Small intestine (tissue), 7 donors: ENCODE measurements around the gene TMEM108. TPM values are rescaled to one million over a fixed set of nuclear protein-coding genes. Genes with fewer than 3 reads are reported as not detected.

Experiments used
- DNase-seq, 2 donors: peaks; one replicate each; pipeline versions ENCODE4 v3.0.0 to v3.0.0-alpha.2; 2013
- FAIRE-seq: peaks from 2 replicates; lab custom pipeline; 2012; peaks lifted over from hg19 to GRCh38; lab: Jason Lieb, UNC
- H3K27ac ChIP-seq, 3 donors: one replicate each; pipeline ENCODE4 v1.5.1; 2013; ENCODE audit warnings: low read length in 2 of 3, mild to moderate bottlenecking in 2 of 3, control low read depth in 1 of 3, inconsistent platforms in 1 of 3, low read depth in 1 of 3, moderate library complexity in 1 of 3
- H3K27me3 ChIP-seq, 3 donors: one replicate each; pipeline ENCODE4 v1.6.1; 2013; ENCODE audit warnings: low read length in 3 of 3, inconsistent platforms in 1 of 3; ENCODE audit not compliant: control insufficient read depth in 3 of 3, insufficient read depth in 3 of 3
- H3K36me3 ChIP-seq, 3 donors: one replicate each; pipeline ENCODE4 v1.6.1; 2013; ENCODE audit warnings: low read length in 3 of 3, inconsistent platforms in 1 of 3, low read depth in 1 of 3, mild to moderate bottlenecking in 1 of 3, moderate library complexity in 1 of 3; ENCODE audit not compliant: control insufficient read depth in 3 of 3, insufficient read depth in 2 of 3
- H3K4me1 ChIP-seq, 3 donors: one replicate each; pipeline ENCODE4 v1.6.1; 2013; ENCODE audit warnings: low read length in 2 of 3, inconsistent platforms in 1 of 3, low read depth in 1 of 3, mild to moderate bottlenecking in 1 of 3, moderate library complexity in 1 of 3; ENCODE audit not compliant: control insufficient read depth in 3 of 3, insufficient read depth in 2 of 3
- H3K4me3 ChIP-seq, 3 donors: one replicate each; pipeline ENCODE4 v1.5.1; 2013; ENCODE audit warnings: low read length in 3 of 3, control low read depth in 1 of 3, inconsistent platforms in 1 of 3, low read depth in 1 of 3, mild to moderate bottlenecking in 1 of 3, moderate library complexity in 1 of 3
- H3K9me3 ChIP-seq, 2 donors: one replicate each; pipeline ENCODE4 v1.6.1; 2013; ENCODE audit warnings: low read depth in 1 of 2, low read length in 1 of 2; ENCODE audit not compliant: control insufficient read depth in 2 of 2, insufficient read depth in 1 of 2
- WGBS, 3 donors: extraction: QIAGEN DNeasy Blood & Tissue Kit; methylation state at CpG; one replicate each; pipeline ENCODE4 v1.1.7; 2013; 5-methylcytosine and 5-hydroxymethylcytosine counted together
- polyA plus RNA-seq, 4 donors: library from polyadenylated mRNA; stranded (reverse) in 3 of 4; unstranded in 1 of 4; fragments of 200-250 nt in 3 of 4; fragments of 120-200 nt in 1 of 4; gene quantifications; one replicate each; pipeline versions ENCODE4 v1.2.1 to v1.2.3, GENCODE V29; 2013
- donor health status: healthy with polysubstance abuse.
- donor health status: control.
- donor health status: control.
- donor health status: Bipolar disorder and iron deficiency.
- donor health status: healthy.

The TMEM108 gene
- polyA plus RNA-seq, 4 donors: 0.41 to 0.94 TPM; not detected in 2

GRCh38 chr3:133426721-133427120 lies 388.5 kb downstream of the TMEM108 start:
- DNase-seq (no peak), FAIRE-seq (no peak)
- WGBS, 3 donors: 78 to 87% (median 82%) methylated on average over 2 of the region's 2 CpGs
- Histone ChIP-seq H3K27ac (no peak overlapping the region), H3K27me3 (peaks cover 0 to 11% (median 0%) of the 10 kb centered on the region in 3 donors), H3K4me3 (no peak overlapping the region), H3K9me3 (no peaks in the 10 kb centered on the region), H3K36me3 (no peaks in the 10 kb centered on the region), H3K4me1 (no peaks in the 10 kb centered on the region)

- no peak overlapping the region for H3K4me3 ChIP-seq
- WGBS, 3 donors: 50 to 68% (median 60%) methylated on average over 12 of the region's 12 CpGs
- no peaks in the 10 kb centered on the region for H3K9me3 ChIP-seq
- H3K27ac ChIP-seq: no peak overlapping the region
- no peak for FAIRE-seq
- peaks cover 0 to 11% (median 0%) of the 10 kb centered on the region in 3 donors for H3K27me3 ChIP-seq
- no peak for DNase-seq
- H3K4me1 ChIP-seq: no peaks in the 10 kb centered on the region
- no peaks in the 10 kb centered on the region for H3K36me3 ChIP-seq
These were observed 390.4 kb downstream of the TMEM108 start for GRCh38 chr3:133428552-133428951.

GRCh38 chr3:133429063-133429462 lies 390.9 kb downstream of the TMEM108 start:
- Histone ChIP-seq H3K4me3 (no peak overlapping the region), H3K27ac (no peak overlapping the region), H3K4me1 (no peaks in the 10 kb centered on the region), H3K9me3 (no peaks in the 10 kb centered on the region), H3K27me3 (peaks cover 0 to 11% (median 0%) of the 10 kb centered on the region in 3 donors), H3K36me3 (no peaks in the 10 kb centered on the region)
- DNase-seq: no peak
- no peak for FAIRE-seq

- Histone ChIP-seq H3K9me3 (peaks cover 0 to 6% of the 10 kb centered on the region in 2 donors), H3K4me1 (no peaks in the 10 kb centered on the region), H3K36me3 (no peaks in the 10 kb centered on the region), H3K4me3 (no peak overlapping the region), H3K27ac (no peak overlapping the region), H3K27me3 (no peaks in the 10 kb centered on the region)
- 79 to 89% (median 89%) methylated on average over 2 of the region's 2 CpGs for WGBS, 3 donors
- DNase-seq (no peak), FAIRE-seq (no peak)
These were observed 401.4 kb downstream of the TMEM108 start for GRCh38 chr3:133439563-133439962.

- DNase-seq (no peak), FAIRE-seq (no peak)
- H3K4me3 ChIP-seq: no peak overlapping the region
- H3K9me3 ChIP-seq: peaks cover 0 to 6% of the 10 kb centered on the region in 2 donors
- H3K36me3 ChIP-seq: no peaks in the 10 kb centered on the region
- 87 to 93% (median 90%) methylated on average over 2 of the region's 2 CpGs for WGBS, 3 donors
- H3K27me3 ChIP-seq: no peaks in the 10 kb centered on the region
- H3K27ac ChIP-seq: no peak overlapping the region
- H3K4me1 ChIP-seq: no peaks in the 10 kb centered on the region
These were observed 402.5 kb downstream of the TMEM108 start for GRCh38 chr3:133440652-133441051.

- H3K4me1 ChIP-seq: no peaks in the 10 kb centered on the region
- no peaks in the 10 kb centered on the region for H3K36me3 ChIP-seq
- DNase-seq: peak in 1 of 2 donors; percentile 18
- peak overlapping the region in 1 of 3 donors; percentile 69 for H3K27ac ChIP-seq
- no peaks in the 10 kb centered on the region for H3K27me3 ChIP-seq
- no peak for FAIRE-seq
- H3K4me3 ChIP-seq: no peak overlapping the region
- WGBS, 3 donors: 50 to 65% (median 54%) methylated on average over 3 of the region's 3 CpGs
- H3K9me3 ChIP-seq: peaks cover 0 to 6% of the 10 kb centered on the region in 2 donors
These were observed 403.7 kb downstream of the TMEM108 start for GRCh38 chr3:133441867-133442270.

- Histone ChIP-seq H3K4me3 (no peak overlapping the region), H3K27ac (no peak overlapping the region)
- 71 to 85% (median 71%) methylated on average over 1 of the region's 1 CpG for WGBS, 3 donors
These were observed 404.3 kb downstream of the TMEM108 start for GRCh38 chr3:133442518-133442917.

GRCh38 chr3:133443649-133444422 lies 405.6 kb downstream of the TMEM108 start:
- WGBS, 3 donors: 21 to 40% (median 23%) methylated on average over 5 of the region's 5 CpGs
- H3K27ac ChIP-seq: no peak overlapping the region
- peak in 1 of 2 donors; percentile 22 for DNase-seq
- no peaks in the 10 kb centered on the region for H3K27me3 ChIP-seq
- FAIRE-seq: no peak
- peaks cover 0 to 6% of the 10 kb centered on the region in 2 donors for H3K9me3 ChIP-seq
- H3K4me1 ChIP-seq: no peaks in the 10 kb centered on the region
- H3K36me3 ChIP-seq: no peaks in the 10 kb centered on the region
- no peak overlapping the region for H3K4me3 ChIP-seq

More at GRCh38 chr3:133442518-133442917, 404.3 kb downstream of the TMEM108 start:
- H3K4me1 ChIP-seq: no peaks in the 10 kb centered on the region
- no peaks in the 10 kb centered on the region for H3K27me3 ChIP-seq
- no peak for DNase-seq
- H3K9me3 ChIP-seq: peaks cover 0 to 6% of the 10 kb centered on the region in 2 donors
- no peak for FAIRE-seq
- no peaks in the 10 kb centered on the region for H3K36me3 ChIP-seq
